Endothelial cell of umbilical vein (primary cell): Measurements from ENCODE around the gene PSAPL1. TPM values are rescaled to one million over a fixed set of nuclear protein-coding genes. Genes with fewer than 3 reads are reported as not detected.

Experiments
- BruUV-seq: library from RNA; stranded (reverse); fragments of 400-500 nt; replicated peaks from 2 replicates; lab custom pipeline; 2021; lab: Mats Ljungman, UMichigan
- CTCF ChIA-PET: fragments of 300-600, 350-600 bp; sonication (Branson Sonifier 250); formaldehyde crosslinking; loops from one replicate; lab custom pipeline; 2021; ENCODE audit warnings: antibody characterized with exemption, inconsistent platforms; lab: Charles Lee
- POLR2A ChIA-PET: fragments of 300-600, 350-600 bp; sonication (Branson Sonifier 250); formaldehyde crosslinking; loops from one replicate; lab custom pipeline; 2021; ENCODE audit warnings: antibody characterized with exemption, inconsistent platforms; lab: Charles Lee
- DNase-seq: peaks from one replicate; pipeline ENCODE4 v3.0.0-alpha.2; 2011; ENCODE audit warnings: low read depth, low spot score
- FAIRE-seq: peaks from 2 replicates; lab custom pipeline; 2011; peaks lifted over from hg19 to GRCh38; lab: Jason Lieb, UNC
- H2AFZ ChIP-seq: 2 replicates; pipeline ENCODE4 v1.6.0; 2012; ENCODE audit warnings: low read depth, low read length, control low read depth, inconsistent platforms
- H3K27ac ChIP-seq: 2 replicates; pipeline ENCODE4 v1.5.1; 2011; ENCODE audit warnings: low read depth, mild to moderate bottlenecking, control low read depth, low read length, moderate library complexity; ENCODE audit not compliant: insufficient read depth
- H3K27me3 ChIP-seq, 2 experiments: 2 replicates each; pipeline versions ENCODE4 v1.6.0 to v1.6.1; 2011; ENCODE audit warnings: low read length in 2 of 2, mixed read lengths in 1 of 2; ENCODE audit not compliant: control insufficient read depth in 2 of 2, insufficient read depth in 2 of 2
- H3K36me3 ChIP-seq, 2 experiments: 2 replicates in 1 of 2; 3 replicates in 1 of 2; pipeline ENCODE4 v1.5.1; 2011; ENCODE audit warnings: low read length in 2 of 2, mild to moderate bottlenecking in 1 of 2, moderate library complexity in 1 of 2; ENCODE audit not compliant: control insufficient read depth in 2 of 2, insufficient read depth in 2 of 2; ENCODE audit errors: extremely low read depth in 1 of 2
- H3K4me1 ChIP-seq: 3 replicates; pipeline ENCODE4 v1.5.1; 2011; ENCODE audit warnings: mild to moderate bottlenecking, low read length; ENCODE audit not compliant: control insufficient read depth, insufficient read depth; ENCODE audit errors: extremely low read depth
- H3K4me2 ChIP-seq: 2 replicates; pipeline ENCODE4 v1.6.1; 2011; ENCODE audit warnings: low read length, control low read depth, mixed read lengths; ENCODE audit not compliant: insufficient read depth
- H3K4me3 ChIP-seq, 3 experiments: fragments of 200-600 bp in 1 of 3; sonication (generic), shearing (Covaris generic) in 1 of 3; replicated peaks in 1 of 3; 2 replicates each; pipeline ENCODE4 v1.5.1; 2011 to 2016; ENCODE audit warnings: control low read depth in 3 of 3, low read length in 3 of 3, mild to moderate bottlenecking in 2 of 3, inconsistent platforms in 1 of 3, low read depth in 1 of 3, moderate library complexity in 1 of 3; ENCODE audit not compliant: insufficient read depth in 1 of 3
- H3K79me2 ChIP-seq: 2 replicates; pipeline ENCODE4 v1.6.0; 2012; ENCODE audit warnings: low read length, inconsistent platforms; ENCODE audit not compliant: control insufficient read depth, insufficient read depth
- H3K9ac ChIP-seq: replicated peaks from 2 replicates; pipeline ENCODE3; 2011; ENCODE audit warnings: low read length, control low read depth; ENCODE audit not compliant: insufficient read depth; ENCODE audit errors: extremely low read depth
- H3K9me1 ChIP-seq: replicated peaks from 3 replicates; pipeline ENCODE4 v1.6.0; 2011; ENCODE audit warnings: mild to moderate bottlenecking, low read length; ENCODE audit not compliant: control insufficient read depth, insufficient read depth; ENCODE audit errors: extremely low read depth
- H3K9me3 ChIP-seq: replicated peaks from 2 replicates; pipeline ENCODE4 v1.5.1; 2012; ENCODE audit warnings: low read length, inconsistent platforms; ENCODE audit not compliant: control insufficient read depth, insufficient read depth
- H4K20me1 ChIP-seq: replicated peaks from 2 replicates; pipeline ENCODE3; 2011; ENCODE audit warnings: mild to moderate bottlenecking, low read length; ENCODE audit not compliant: control insufficient read depth, insufficient read depth; ENCODE audit errors: extremely low read depth
- EZH2 ChIP-seq: IDR thresholded peaks from 2 replicates; pipeline ENCODE4 v1.6.1; 2012; ENCODE audit warnings: borderline replicate concordance, low read depth, mild to moderate bottlenecking, moderate library complexity, low read length, inconsistent platforms; ENCODE audit not compliant: severe bottlenecking
- FOS ChIP-seq: IDR thresholded peaks from 2 replicates; pipeline ENCODE4 v1.6.1; 2011; ENCODE audit warnings: mild to moderate bottlenecking, low read length, moderate library complexity, borderline replicate concordance; ENCODE audit not compliant: insufficient read depth
- GATA2 ChIP-seq: IDR thresholded peaks from 2 replicates; pipeline ENCODE4 v1.7.0; 2011; ENCODE audit warnings: low read depth, mild to moderate bottlenecking, moderate library complexity, mixed read lengths, low read length; ENCODE audit not compliant: insufficient read length, insufficient read depth
- JUN ChIP-seq: IDR thresholded peaks from 2 replicates; pipeline ENCODE4 v1.6.1; 2011; ENCODE audit warnings: borderline replicate concordance, low read depth; ENCODE audit not compliant: insufficient read length, insufficient read depth
- MYC ChIP-seq: IDR thresholded peaks from one replicate; pipeline ENCODE4 v1.6.1; 2011; ENCODE audit warnings: mild to moderate bottlenecking, low read depth, low read length
- POLR2A ChIP-seq: IDR thresholded peaks from 2 replicates; pipeline ENCODE4 v1.6.1; 2012; ENCODE audit warnings: low read depth, mild to moderate bottlenecking, control low read depth, low read length
- POLR2AphosphoS5 ChIP-seq: IDR thresholded peaks from 2 replicates; pipeline ENCODE4 v1.6.1; 2012; ENCODE audit warnings: low read depth, mild to moderate bottlenecking, control low read depth, low read length, moderate library complexity; ENCODE audit not compliant: insufficient read depth
- dilution Hi-C: fragments of 300-500 bp; cut with MboI; formaldehyde crosslinking; loops from one replicate; pipeline ENCODE4 v1.15.0; 2019; ENCODE audit warnings: low sequenced_read_pairs; ENCODE audit not compliant: extremely low pct_ligation_motif_present
- intact Hi-C: fragments of 100-400 bp; cut with micrococcal nuclease; formaldehyde crosslinking; loops from one replicate; pipeline ENCODE4 v1.10.0; 2022
- polyA plus RNA-seq, 4 experiments: library from polyadenylated mRNA; depleted of rRNA in 3 of 4; stranded (reverse) in 3 of 4; unstranded in 1 of 4; fragments of >200 nt; gene quantifications; 2 replicates each; pipeline versions ENCODE4 v1.2.1 to v1.2.3, GENCODE V29; 2011 to 2012; ENCODE audit warnings: missing spikeins in 1 of 4
- total RNA-seq: library from RNA; stranded (reverse); gene quantifications from 2 replicates; pipeline ENCODE4 v1.2.3, GENCODE V29; 2021
- TF ChIP-seq, protein P1 (sequence below), 2 donors: IDR thresholded peaks; 1 replicate in 1 of 2; 2 replicates in 1 of 2; pipeline ENCODE4 v1.5.1; 2011; ENCODE audit warnings: low read length in 2 of 2, mild to moderate bottlenecking in 2 of 2, moderate library complexity in 2 of 2, control low read depth in 1 of 2, inconsistent platforms in 1 of 2, low read depth in 1 of 2; ENCODE audit not compliant: insufficient read depth in 1 of 2; ENCODE audit errors: extremely low read depth in 1 of 2
- TF ChIP-seq, protein P2 (sequence below): IDR thresholded peaks from 2 replicates; pipeline ENCODE4 v1.6.1; 2011; ENCODE audit not compliant: insufficient read depth, insufficient read length

The PSAPL1 gene
- total and polyA plus RNA-seq, 2 donors (not counting 3 experiments of a cell fraction or from before 2014, with no cell fraction given) = not detected

DNA sequence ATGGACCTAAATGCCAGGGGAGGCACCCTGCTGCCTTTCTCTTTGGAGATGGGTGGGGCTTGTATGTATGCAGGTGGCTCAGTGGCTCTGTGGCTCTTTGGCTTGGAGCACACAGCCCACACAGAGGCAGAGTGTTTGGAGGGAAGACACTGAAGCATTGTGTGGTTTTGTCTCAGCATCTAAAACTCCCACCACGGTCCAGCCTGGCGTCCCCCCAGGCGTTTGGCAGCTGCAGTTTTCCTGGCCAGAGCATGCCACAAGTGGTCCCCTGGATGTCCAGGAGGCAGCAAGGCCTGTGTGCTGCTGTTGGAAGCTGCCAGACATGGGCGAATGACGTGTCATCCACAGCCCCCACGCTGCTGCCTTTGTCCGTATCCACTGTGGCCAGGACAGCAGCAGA, 32.2 kb upstream of the PSAPL1 start:
- FAIRE-seq = no peak
- dilution Hi-C loops = no loop called here
- Histone ChIP-seq H3K4me2 (no peak overlapping the region), H3K27me3 (no peaks in the 10 kb centered on the region), H3K79me2 (no peaks in the 10 kb centered on the region), H2AFZ (no peak overlapping the region), H3K9ac (no peak overlapping the region), H3K27ac (no peak overlapping the region), H3K9me1 (no peaks in the 10 kb centered on the region), H3K4me3 (no peak overlapping the region), H3K4me1 (no peaks in the 10 kb centered on the region), H3K36me3 (no peaks in the 10 kb centered on the region), H3K9me3 (no peaks in the 10 kb centered on the region), H4K20me1 (no peaks in the 10 kb centered on the region)
- TF ChIP-seq POLR2AphosphoS5 (no peak), EZH2 (no peak), FOS (no peak), MYC (no peak), POLR2A (no peak), JUN (no peak), GATA2 (no peak)
- TF ChIP-seq, protein P1, sequence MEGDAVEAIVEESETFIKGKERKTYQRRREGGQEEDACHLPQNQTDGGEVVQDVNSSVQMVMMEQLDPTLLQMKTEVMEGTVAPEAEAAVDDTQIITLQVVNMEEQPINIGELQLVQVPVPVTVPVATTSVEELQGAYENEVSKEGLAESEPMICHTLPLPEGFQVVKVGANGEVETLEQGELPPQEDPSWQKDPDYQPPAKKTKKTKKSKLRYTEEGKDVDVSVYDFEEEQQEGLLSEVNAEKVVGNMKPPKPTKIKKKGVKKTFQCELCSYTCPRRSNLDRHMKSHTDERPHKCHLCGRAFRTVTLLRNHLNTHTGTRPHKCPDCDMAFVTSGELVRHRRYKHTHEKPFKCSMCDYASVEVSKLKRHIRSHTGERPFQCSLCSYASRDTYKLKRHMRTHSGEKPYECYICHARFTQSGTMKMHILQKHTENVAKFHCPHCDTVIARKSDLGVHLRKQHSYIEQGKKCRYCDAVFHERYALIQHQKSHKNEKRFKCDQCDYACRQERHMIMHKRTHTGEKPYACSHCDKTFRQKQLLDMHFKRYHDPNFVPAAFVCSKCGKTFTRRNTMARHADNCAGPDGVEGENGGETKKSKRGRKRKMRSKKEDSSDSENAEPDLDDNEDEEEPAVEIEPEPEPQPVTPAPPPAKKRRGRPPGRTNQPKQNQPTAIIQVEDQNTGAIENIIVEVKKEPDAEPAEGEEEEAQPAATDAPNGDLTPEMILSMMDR (IDR thresholded peaks at IDR 0.05; ENCODE audit: extremely low read depth in 1 of 2, insufficient read depth in 1 of 2, low read depth in 1 of 2, low read length in 2 of 2) = no peak
- TF ChIP-seq, protein P2, sequence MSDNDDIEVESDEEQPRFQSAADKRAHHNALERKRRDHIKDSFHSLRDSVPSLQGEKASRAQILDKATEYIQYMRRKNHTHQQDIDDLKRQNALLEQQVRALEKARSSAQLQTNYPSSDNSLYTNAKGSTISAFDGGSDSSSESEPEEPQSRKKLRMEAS = no peak
- ChIA-PET POLR2A (no interaction called here), CTCF (no interaction called here)
- no peak for DNase-seq
- no TSS peak for BruUV-seq
- intact Hi-C loops = no loop called here
